GM21825 (cell line): ENCODE measurements around the gene DMD.

Source experiments
- ATAC-seq: cut with Tn5 transposase; IDR thresholded peaks from one replicate; pipeline ENCODE4 v1.9.1; 2021; ENCODE audit warnings: mild to moderate bottlenecking, moderate library complexity; ENCODE audit not compliant: unreplicated experiment

The DMD gene

DNA sequence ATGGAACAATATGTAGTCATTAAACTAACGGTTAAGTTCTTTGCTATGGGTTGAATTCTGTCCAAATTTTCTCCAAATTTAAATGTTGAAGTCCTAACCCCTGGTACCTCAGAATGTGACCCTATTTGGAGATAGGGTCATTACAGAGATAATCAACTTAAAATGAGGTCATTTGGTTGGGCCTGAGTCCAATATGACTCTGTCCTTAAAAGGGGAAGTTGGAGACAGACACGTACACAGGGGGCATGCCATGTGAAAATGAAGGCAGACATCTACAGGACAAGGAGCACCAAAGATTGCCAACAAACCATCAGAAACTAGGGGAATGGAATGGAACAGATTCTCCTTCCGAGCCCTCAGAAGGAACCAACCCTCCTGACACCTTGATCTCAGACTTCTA is 1647.6 kb downstream of the DMD start:
- ATAC-seq, result no peak

DNA sequence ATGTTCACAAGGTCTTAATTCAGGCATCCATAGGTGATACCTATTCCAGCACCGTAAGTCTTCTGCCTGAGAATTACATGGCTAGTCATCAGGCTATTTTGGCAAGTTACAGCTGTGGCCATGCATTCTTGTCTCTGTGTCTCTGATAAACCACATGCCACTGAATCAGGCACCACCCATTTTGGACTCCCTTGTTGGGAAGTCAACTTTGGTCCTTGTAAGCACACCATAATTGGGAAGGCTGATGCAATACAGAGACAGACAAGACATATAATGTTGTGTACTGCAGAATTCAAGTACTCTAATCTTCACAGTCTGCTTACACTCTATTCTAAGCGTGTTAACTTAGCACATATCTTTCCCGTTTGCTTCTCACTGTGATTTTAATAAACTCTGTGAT is 1655.8 kb downstream of the DMD start:
- no peak for ATAC-seq

DNA sequence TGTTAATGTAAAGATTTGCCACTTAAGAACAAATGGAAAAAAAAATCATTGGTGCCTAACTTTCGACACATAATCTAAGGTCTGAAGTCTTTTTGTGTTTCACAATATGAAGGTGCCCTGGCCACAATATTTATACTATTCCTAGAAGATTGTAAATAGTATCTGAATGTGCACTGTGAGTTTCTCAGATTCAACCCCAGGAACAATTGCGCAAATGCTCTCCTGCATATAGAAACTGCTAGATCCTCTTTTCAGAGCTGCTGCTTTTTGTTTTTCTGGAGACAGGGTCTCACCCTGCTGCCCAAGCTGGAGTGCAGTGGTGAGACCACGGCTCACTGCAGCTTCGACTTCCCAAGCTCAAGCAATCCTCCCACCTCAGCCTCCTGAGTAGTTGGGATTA is 1659.4 kb downstream of the DMD start:
- ATAC-seq, result no peak

DNA sequence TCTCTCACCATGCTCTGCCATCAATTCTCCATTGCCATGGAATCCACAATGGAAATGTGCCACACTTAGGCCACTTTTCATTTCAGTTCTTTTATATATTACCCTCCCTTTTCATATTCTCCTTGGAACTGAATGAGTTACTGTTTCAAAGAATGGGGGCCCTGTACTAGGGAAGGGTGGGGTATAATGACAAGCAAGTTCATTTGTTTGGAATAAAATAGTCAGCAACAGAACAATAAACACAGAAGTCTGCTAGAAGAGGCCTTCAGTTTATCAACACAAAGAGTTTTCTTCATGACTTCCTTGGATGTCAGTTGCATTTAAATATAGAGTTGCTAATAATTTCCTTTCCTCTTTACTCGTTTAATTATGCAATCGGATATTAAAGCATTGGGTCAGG is 1661.2 kb downstream of the DMD start:
- ATAC-seq, result no peak

DNA sequence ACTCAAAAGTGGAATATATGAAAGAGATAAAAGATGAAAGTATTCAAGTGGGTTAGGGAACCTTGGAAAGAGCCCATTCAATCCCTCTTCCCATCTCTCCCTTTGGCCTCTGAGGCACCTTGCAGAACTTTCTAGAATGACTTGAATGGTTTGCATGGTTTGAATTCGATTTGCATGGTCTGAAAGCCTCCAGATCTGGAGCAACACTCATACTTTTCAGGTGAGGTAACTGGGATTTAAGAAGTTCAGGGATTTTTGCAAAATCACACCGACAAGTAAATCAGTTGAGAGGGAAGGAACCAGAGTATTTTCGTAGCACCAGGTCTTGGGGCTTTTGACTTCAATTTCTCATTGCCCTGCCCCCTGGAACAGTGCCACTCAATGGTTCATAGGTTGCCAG is 1663.5 kb downstream of the DMD start:
- no peak for ATAC-seq

DNA sequence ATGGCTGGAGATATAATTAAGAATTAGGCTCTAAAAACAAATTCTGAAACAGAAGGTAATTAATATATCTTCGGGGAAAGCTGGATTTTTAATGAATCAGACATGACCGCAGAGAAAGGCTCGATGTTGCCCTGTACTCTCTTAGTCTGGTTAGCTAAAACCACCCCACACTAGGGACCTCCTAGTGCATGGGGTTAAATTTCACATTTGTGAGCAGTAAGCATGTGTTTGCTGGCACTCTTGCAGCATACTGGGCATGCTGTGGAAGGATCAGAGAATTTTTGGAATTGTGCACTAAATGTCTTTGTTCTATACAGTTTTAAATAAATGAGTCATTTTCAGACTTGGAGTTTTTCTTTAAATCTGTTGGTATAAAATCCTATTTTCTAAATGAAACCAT is 1663.9 kb downstream of the DMD start:
- no peak for ATAC-seq

DNA sequence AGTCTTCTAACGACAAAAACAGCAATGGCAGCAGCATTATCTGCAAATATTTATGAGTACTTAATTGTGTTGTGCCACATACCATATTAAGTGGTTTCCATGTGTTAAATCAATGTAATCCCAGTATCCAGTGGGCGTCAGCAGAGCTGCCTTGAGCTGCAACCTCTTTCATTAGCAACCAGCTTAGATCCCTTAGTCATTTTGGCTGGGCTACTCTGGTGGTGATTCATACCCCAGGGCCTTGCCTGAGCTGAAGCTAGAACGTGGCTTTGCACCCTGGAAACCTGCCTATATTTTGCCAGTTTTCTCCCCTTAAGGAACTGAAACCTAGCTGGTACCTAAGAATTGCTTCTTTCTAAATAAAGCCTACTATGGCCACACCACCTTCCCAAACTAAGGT is 1665.2 kb downstream of the DMD start:
- ATAC-seq, result no peak

DNA sequence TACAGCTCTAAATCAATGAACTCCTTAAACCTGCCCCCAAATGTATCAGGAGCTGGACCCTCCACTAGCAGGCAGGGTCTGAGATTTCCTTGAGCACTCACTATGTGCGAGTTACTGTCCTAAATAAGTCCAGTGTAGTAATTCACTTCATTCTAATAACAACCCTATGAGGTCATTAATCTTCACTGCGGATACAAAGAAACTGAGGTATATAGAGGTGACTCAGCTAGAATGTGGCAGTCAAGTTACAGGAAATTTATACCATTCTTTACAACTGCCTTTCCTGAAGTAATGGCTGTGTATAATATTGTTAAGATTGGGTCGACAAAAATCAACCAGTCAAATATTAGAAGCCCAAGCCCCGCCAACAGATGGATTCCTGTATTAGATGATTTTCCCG is 1665.6 kb downstream of the DMD start:
- no peak for ATAC-seq

DNA sequence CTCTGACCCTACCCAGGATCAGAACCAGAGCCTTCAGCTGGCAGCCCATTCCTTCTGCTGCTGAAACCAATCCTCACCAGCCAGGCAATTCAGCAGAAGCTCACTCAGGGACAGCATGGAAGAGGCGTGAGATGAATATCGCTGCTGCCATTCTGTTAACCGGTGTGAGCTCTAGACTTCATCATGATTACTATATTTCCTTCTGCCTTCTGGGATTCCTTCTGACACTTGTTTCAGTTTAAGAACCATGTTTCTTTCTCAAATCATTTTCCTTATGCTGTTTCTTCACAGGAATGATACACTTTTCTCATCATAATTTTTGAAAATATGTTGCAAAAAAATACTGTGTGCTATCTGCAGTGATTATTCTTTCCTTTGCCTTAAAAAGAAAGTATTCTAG is 1666.2 kb downstream of the DMD start:
- no peak for ATAC-seq

DNA sequence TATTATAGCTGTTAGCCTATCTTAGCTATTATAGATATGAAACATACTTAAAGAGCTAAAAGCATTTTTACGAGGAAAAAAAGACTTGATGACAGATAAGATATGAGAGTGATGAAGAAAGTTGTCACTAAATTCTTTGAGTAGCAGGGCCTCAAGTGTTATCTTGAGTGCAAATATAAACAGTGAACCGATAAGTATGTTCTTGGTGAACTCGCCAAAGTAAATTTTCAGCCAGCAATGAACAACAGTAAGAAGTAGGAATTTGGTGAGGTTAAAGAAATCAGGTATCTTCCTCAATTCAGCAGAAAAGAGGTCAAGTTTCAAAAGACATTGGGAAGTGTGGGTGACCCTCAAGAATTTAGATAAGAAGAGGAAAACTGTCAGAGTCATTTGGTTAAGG is 1667.7 kb downstream of the DMD start:
- ATAC-seq, result no peak

DNA sequence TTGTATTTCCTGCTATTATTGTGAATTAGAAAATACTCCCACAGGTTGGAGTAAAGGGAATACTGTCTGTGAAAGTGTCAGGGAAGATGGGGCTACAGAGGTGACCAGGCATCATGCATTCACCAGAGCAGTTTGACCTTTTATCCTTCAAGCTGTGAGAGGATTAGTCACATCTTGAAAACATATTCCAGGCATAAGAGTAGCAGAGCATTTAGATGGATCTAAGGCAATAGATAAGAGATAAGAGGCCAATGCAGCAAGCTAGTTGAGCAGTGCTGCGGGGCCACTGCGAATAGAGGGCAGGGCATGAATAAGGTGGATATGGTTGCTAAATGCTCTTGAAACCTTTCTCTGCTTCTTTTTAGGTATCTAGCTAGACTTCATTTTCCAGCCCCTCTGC is 1668.8 kb downstream of the DMD start:
- ATAC-seq, result no peak

DNA sequence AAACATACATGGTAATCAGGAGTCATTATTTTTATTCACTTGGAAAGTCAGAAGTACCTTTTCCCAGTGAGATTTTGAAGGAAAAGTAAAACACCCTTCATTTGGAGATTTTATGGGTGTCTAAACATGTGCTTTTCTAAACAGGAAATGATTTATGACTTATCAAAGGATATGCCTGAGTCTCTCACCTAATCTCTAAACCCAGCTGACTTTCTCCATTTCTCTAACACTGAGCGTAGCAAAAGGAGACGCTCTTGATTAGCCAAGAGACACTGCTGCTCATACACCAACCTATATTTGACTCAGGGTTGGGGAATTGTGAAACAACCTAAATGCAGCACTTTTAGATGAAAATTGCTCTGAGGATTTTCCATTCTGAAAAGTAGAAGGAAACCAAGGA is 1671.0 kb downstream of the DMD start:
- no peak for ATAC-seq

DNA sequence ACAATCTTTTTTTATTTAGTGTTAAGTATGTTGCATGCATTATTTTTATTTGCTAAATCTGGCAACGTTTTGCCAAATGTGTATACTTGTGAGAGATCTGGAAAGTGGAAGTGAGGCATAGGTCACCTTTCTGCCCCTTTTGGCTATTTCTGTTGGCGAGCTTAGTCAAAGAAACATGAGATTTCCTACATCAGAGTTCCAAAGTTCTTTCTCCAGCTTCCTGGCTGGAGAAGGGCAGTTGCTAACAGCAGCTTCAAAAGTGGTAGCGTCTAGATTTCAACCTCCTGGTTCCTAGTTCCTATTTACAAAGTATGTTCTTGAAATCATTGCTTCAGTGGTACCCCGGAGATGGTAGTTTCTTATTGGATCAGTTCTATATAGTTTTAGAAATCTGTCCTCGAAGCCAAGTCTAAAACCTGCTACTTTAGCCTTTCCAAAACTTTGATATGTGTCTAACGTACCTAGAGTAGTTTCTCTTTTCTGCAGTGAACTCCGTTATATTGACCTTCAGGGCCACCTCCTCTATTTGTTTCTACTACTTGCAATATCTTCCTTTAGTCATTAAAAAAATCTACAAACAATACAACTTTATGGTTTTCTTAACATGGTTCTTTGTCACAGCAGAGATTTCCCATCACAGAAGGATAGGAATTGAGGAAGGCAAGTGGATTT is 1683.8 kb downstream of the DMD start:
- no peak for ATAC-seq

DNA sequence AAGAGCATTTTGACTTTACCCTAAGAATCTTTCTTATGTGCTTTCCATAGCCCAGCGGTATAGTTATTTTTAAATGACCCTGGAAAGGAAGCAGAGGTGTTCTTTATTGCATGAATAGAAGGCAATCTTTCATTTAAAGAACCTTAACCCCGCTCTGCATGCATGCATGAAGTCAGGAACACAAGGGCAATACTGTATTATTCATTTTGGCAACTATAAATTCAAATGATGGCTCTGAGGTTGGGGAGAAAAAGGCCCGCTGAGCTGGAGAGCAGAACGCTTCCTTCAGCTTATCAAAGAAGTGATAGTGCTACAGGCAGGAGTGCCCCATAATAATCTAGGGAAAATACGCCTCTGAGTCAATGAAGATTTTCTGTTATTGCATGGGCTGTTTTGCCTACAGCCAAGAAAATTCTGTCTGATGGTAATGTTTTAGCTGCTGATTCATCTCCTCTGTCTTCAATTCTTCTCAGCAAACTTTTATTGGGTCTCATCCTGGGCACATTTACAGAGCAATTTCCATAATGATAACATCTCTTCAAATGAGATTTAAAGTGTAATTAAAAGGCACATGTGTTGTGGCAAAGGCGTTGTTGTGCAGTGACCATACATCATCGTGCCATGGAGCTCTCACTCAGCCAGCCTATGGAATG is 1687.3 kb downstream of the DMD start:
- ATAC-seq, result no peak

DNA sequence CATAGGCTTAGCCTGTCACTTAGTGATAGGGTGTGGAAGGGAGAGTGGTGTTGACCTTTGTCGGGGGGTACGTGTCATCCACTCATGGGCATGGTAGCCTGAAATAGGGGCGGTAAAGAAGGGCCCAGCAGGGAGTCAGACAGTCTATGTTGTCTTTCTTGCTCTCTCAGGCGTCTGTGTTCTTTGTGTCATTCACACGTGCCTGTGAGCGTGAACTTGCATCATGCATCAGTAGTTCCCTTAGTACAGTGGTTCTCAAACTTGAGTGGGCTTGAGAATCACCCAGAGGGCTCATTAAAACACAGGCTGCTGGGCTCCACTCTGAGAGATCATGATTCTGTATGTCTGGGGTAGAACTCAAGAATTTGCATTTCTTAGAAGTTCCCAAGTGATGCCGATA is 1688.6 kb downstream of the DMD start:
- no peak for ATAC-seq

DNA sequence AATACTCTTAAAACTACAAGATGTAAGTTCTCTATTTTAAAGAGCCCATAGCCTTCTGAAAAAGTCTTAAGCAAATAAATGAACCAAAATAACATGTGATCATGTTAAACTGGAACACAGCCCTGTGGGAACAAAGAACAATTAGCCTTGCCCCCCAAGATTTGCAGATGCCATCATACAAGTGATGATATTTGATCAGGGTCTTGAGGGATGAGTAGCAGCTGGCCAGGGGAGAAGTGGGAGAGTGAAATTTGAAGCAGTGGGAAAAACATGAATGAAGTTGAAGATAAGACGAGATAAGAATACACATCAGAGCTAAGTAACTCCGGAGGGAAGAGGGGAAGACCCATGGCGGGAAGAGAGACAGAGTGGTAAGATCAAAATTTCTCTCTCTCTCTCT is 1689.4 kb downstream of the DMD start:
- ATAC-seq, result no peak

DNA sequence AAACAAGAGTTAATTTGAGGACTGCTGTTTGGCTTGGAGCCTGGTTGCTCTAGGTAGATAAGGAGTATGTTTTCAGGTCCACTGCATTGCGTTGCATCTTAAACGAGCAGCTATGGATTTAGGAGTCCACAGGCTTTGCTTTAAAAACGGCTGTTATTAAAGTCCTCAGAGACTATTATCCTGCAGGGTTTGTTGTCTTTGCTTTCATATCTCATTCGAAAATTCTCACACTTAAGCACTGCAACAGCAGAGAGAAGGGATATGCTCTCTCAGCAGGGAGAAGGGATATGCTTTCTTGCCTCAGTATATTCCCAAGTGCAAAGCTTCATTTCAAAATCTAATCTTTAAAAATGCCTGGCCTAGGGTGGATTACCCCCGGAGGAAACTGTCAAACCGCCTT is 1694.8 kb downstream of the DMD start:
- ATAC-seq, result no peak

DNA sequence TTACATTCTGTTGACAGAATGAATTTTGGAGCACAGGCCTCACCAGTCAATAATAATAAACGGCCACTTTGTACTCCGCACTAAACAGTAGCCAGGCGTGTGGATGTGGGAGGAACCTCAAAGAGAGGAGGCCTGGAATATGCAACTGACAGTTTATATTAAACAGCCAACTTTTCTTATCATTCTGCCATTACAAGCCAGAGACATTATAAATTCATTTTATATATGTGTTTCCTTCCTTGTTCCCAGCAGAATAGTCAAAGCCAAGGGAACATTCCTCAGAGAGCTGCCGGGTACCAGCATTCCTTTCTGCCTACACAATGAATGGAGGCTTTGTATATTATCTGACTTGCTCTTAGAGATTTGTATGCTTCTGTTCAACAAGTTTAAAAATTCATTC is 1703.0 kb downstream of the DMD start:
- no peak for ATAC-seq

DNA sequence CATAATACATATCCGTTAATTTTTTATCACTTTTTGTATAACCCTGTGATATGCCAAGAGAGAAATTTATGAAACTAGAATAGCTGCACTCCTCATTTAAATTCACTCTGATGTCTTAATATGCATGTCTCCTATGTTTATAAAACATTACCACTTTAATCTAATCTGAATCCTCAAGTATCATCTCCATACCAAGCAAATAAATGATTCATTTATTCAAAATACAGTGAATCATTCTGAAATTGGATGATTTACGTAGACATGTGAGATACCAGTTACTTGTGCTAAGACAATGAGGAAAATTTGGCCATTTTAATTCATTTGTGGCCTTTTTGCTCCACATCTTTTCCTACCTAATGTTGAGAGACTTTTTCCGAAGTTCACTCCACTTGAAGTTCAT is 1704.4 kb downstream of the DMD start:
- no peak for ATAC-seq

DNA sequence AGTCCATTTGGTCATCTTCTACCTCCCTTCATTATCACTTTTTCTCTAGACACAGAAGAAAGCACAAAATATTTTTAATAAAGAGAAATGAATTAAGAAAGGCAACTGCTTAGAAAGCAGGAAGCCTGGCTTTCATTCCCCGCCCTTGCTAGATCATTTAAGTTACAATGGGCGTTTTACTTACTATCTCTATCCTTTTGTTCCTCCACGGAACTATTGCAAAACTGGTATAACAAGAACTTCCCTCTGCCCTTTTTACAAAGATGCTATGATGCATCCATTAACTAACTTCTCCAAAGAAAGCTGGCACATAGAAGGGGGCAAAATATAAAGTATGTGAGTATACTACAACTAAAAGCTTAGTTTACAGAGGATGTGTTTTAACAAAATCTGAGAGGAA is 1705.0 kb downstream of the DMD start:
- no peak for ATAC-seq

DNA sequence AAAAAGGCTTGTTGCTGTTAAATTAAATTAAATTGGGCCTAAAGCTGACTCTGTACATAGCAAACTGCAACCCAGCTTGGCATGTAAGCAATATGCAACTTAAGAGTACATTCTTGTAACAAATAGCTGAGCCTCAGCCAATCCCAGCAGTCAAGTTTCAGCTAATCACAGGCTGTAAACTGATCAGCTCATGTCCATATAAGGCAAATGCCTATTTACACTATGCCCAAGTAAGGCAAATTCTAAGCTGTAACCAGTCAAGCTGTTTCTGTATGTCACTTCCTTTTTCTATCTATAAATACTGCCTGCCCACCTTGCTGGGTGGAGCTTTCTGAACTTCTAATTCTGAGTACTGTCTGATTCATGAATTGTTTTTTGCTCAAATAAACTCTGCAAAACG is 1710.4 kb downstream of the DMD start:
- no peak for ATAC-seq

DNA sequence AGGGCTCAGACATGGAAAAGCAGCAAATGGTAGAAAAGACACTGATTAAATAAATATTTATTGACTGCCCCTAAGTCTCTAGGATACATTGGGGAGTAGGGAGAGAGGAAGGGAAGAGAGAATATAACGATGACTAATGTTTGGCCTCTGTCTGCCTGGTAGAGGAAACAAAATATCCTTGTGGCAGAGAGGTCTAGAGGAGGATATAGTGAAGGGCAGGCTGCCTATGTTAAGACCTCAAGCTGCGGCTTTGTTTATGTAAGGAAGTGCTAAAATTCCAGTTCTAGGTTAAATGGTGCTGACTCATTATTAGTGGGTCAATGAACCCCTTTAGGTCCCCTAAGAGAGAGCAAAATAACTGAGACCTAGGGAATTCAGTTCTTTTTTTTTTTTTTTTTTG is 1712.2 kb downstream of the DMD start:
- no peak for ATAC-seq

DNA sequence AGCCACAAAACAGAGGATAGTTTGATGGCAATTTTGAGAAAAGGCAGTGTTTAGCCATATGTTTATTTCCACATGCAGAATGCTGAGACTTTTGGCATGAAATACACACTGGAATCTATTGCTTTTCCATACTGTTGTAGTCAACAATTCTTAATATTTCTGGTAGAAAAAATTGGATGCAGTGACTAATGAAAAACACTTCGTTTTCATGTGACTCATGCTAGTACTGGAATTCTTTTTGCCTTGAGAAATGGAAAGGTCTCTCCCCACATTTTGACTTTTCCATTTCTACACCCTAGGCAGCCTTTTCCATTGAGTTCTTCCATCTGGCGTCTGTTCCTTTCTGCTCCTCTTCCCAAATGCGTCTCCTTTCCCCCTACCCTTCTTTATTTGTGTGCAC is 1714.3 kb downstream of the DMD start:
- ATAC-seq, result no peak
